Dendritic cell treated with granulocyte-macrophage colony-stimulating factor and Interleukin-4, amounts not matched to agents 40 ng/mL and 50 ng/mL, for 4 days (primary cell): ENCODE results near the gene GCNT4.
"Not testable (repeated sequence)": the region's sequence is repeated elsewhere in the genome, so short reads cannot be mapped to it uniquely, and the experiment has no call there.

Experiments used
- H3K27ac Mint-ChIP-seq: one replicate; pipeline ENCODE4 v1.8.0; 2022; ENCODE audit warnings: mild to moderate bottlenecking, mixed read lengths
- H3K27me3 Mint-ChIP-seq: one replicate; pipeline ENCODE4 v1.8.0; 2022; ENCODE audit warnings: mild to moderate bottlenecking, mixed read lengths
- H3K36me3 Mint-ChIP-seq: one replicate; pipeline ENCODE4 v1.8.0; 2022; ENCODE audit warnings: low read depth, mixed read lengths
- H3K4me1 Mint-ChIP-seq: one replicate; pipeline ENCODE4 v1.8.0; 2022; ENCODE audit warnings: low read depth, mixed read lengths
- H3K4me3 Mint-ChIP-seq: one replicate; pipeline ENCODE4 v1.8.0; 2022; ENCODE audit warnings: mild to moderate bottlenecking, moderate library complexity, mixed read lengths
- H3K9me3 Mint-ChIP-seq: one replicate; pipeline ENCODE4 v1.8.0; 2022; ENCODE audit warnings: mixed read lengths
- intact Hi-C: fragments of 100-400 bp; cut with micrococcal nuclease; formaldehyde crosslinking; loops from one replicate; pipeline ENCODE4 v1.15.0; 2022

The GCNT4 gene, protein sequence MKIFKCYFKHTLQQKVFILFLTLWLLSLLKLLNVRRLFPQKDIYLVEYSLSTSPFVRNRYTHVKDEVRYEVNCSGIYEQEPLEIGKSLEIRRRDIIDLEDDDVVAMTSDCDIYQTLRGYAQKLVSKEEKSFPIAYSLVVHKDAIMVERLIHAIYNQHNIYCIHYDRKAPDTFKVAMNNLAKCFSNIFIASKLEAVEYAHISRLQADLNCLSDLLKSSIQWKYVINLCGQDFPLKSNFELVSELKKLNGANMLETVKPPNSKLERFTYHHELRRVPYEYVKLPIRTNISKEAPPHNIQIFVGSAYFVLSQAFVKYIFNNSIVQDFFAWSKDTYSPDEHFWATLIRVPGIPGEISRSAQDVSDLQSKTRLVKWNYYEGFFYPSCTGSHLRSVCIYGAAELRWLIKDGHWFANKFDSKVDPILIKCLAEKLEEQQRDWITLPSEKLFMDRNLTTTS

GRCh38 chr5:75052192-75053053, at the start of gene GCNT4:
GCNT4 (minus strand) TSS chr5:75052558; CDS start chr5:75030037, 22,521 bp downstream.
- H3K4me1 Mint-ChIP-seq = peaks cover 10% of the 10 kb centered on the region
- H3K9me3 Mint-ChIP-seq = no peaks in the 10 kb centered on the region
- H3K27me3 Mint-ChIP-seq = peaks cover 67% of the 10 kb centered on the region
- H3K36me3 Mint-ChIP-seq = no peaks in the 10 kb centered on the region
- H3K27ac Mint-ChIP-seq = peak within 1 kb of the TSS; percentile 3
- intact Hi-C loops = no loop called here
- peak within 1 kb of the TSS; percentile 85 for H3K4me3 Mint-ChIP-seq

DNA sequence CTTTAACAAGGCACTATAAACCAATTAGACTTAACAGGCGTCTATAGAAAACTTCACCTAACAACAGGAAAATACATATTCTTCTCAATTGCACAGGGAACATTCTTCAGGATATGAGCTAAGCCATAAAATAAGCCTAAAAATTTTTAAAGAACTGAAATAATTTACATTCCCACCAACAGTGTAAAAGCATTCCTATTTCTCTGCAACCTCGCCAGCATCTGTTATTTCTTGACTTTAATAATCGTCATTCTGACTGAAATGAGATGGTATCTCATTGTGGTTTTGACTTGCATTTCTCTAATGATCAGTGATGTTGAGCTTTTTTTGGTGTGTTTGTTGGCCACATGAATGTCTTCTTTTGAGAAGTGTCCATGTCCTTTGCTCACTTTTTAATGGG, 43.6 kb upstream of the GCNT4 start:
- H3K27ac Mint-ChIP-seq, H3K4me3 Mint-ChIP-seq, H3K27me3 Mint-ChIP-seq, intact Hi-C loops, H3K36me3 Mint-ChIP-seq: not testable (repeated sequence)
- peaks cover 12% of the 10 kb centered on the region for H3K9me3 Mint-ChIP-seq
- H3K4me1 Mint-ChIP-seq = peaks cover 18% of the 10 kb centered on the region

DNA sequence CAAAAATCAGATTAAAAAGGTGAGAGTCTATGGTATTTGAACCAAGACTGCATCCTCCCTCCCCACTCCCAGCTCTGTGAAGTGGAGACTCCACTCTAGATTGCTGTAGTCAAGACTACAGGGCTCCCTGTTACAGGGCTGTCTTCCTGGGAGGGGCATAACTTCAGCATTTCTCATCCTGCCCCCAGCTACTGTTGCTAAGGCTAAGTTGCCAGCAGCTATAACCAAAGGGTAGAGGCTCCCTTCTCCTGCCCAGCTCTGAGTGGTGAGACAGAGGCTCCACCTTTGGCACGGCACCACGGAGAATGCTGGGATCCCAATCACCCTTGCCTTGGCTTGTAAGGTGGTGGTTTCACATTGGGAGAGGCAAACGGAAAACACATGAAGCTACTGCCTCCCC, 39.2 kb upstream of the GCNT4 start:
- intact Hi-C loops = no loop called here
- H3K4me1 Mint-ChIP-seq = peaks cover 18% of the 10 kb centered on the region
- no peaks in the 10 kb centered on the region for H3K9me3 Mint-ChIP-seq
- no peaks in the 10 kb centered on the region for H3K36me3 Mint-ChIP-seq
- H3K27me3 Mint-ChIP-seq = no peaks in the 10 kb centered on the region
- no peak overlapping the region for H3K4me3 Mint-ChIP-seq
- H3K27ac Mint-ChIP-seq = no peak overlapping the region

- no peak overlapping the region for H3K27ac Mint-ChIP-seq
- H3K9me3 Mint-ChIP-seq = no peaks in the 10 kb centered on the region
- H3K4me1 Mint-ChIP-seq = peaks cover 5% of the 10 kb centered on the region
- no peak overlapping the region for H3K4me3 Mint-ChIP-seq
- H3K36me3 Mint-ChIP-seq = no peaks in the 10 kb centered on the region
- no peaks in the 10 kb centered on the region for H3K27me3 Mint-ChIP-seq
- intact Hi-C loops = no loop called here
Measured at GRCh38 chr5:75089662-75090061, 37.3 kb upstream of the GCNT4 start.

GRCh38 chr5:75089137-75089536, 36.8 kb upstream of the GCNT4 start:
- no peak overlapping the region for H3K4me3 Mint-ChIP-seq
- H3K27ac Mint-ChIP-seq = no peak overlapping the region
- no peaks in the 10 kb centered on the region for H3K9me3 Mint-ChIP-seq
- H3K36me3 Mint-ChIP-seq = no peaks in the 10 kb centered on the region
- intact Hi-C loops = no loop called here
- H3K27me3 Mint-ChIP-seq = no peaks in the 10 kb centered on the region
- no peaks in the 10 kb centered on the region for H3K4me1 Mint-ChIP-seq

DNA sequence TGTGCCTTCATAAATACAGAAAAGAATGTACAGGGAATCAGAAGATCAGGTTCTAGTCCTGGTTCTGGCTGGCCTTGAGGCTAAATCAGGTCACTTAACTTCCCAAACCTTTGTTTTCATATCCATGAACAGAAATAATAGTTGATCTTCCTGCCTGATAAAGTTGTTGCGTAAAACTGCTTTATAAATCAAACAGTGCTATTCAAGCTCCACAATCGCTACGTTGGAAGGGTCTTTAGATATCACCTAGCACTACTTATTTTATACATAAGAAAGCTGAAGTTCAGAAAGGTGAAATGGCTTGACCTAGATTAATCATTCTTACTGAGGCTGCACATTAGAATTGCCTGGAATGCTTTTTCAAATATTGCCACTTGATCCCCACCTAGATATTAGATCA, 36.3 kb upstream of the GCNT4 start:
- no peaks in the 10 kb centered on the region for H3K4me1 Mint-ChIP-seq
- no peaks in the 10 kb centered on the region for H3K27me3 Mint-ChIP-seq
- H3K36me3 Mint-ChIP-seq = no peaks in the 10 kb centered on the region
- H3K9me3 Mint-ChIP-seq = no peaks in the 10 kb centered on the region
- no peak overlapping the region for H3K27ac Mint-ChIP-seq
- no peak overlapping the region for H3K4me3 Mint-ChIP-seq
- intact Hi-C loops = no loop called here

DNA sequence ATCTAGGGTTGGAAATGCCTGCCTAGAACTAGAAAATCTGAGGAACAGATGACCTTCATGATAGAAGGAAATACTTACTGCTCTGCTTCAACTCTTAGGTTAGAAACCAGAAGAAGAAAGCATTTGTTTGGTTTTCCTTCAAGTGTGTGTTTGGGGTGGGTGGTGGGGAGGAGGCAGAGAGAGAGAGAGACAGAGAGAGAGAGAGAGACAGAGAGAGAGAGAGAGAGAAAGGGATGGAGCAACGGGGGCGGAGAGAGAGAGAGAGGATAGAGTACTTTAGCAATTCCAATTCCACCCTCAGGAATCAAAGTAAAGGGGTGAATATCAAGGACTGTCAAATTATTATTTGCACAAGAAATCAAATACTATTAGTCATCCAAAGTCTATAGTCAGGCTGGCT, 29.2 kb upstream of the GCNT4 start:
- Mint-ChIP-seq H3K27ac (no peak overlapping the region), H3K4me1 (no peaks in the 10 kb centered on the region), H3K36me3 (no peaks in the 10 kb centered on the region), H3K9me3 (no peaks in the 10 kb centered on the region), H3K4me3 (no peak overlapping the region), H3K27me3 (no peaks in the 10 kb centered on the region)
- intact Hi-C loops = no loop called here

GRCh38 chr5:75079346-75079745, 27.0 kb upstream of the GCNT4 start:
- H3K4me1 Mint-ChIP-seq, H3K36me3 Mint-ChIP-seq, intact Hi-C loops, H3K4me3 Mint-ChIP-seq, H3K9me3 Mint-ChIP-seq, H3K27me3 Mint-ChIP-seq, H3K27ac Mint-ChIP-seq: not testable (repeated sequence)

- intact Hi-C loops = no loop called here
- no peaks in the 10 kb centered on the region for H3K9me3 Mint-ChIP-seq
Measured at GRCh38 chr5:75078027-75078426, 25.7 kb upstream of the GCNT4 start.

DNA sequence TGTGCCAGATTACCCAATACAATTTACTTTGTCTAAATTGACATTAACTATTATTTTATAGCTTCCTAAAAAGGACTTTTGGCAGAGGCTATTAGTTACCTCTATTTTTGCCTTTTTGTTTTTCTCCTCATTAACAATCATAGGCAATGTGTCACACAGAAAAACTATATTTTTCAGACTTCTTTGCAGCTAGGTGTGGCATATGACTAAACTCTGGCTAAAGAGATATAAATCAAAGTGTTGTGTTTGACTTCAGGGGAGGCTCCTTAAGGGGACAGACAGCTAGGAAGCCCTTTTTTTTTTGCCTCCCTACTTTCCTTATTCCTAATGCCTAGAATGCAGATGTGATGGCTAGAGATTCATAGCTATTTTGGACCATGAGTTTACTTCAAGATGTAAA, 19.7 kb upstream of the GCNT4 start:
- Mint-ChIP-seq H3K9me3 (no peaks in the 10 kb centered on the region), H3K27me3 (no peaks in the 10 kb centered on the region), H3K4me1 (no peaks in the 10 kb centered on the region), H3K36me3 (no peaks in the 10 kb centered on the region), H3K4me3 (no peak overlapping the region), H3K27ac (no peak overlapping the region)
- intact Hi-C loops = no loop called here

More at GRCh38 chr5:75078027-75078426, 25.7 kb upstream of the GCNT4 start:
- no peaks in the 10 kb centered on the region for H3K36me3 Mint-ChIP-seq
- H3K27me3 Mint-ChIP-seq = no peaks in the 10 kb centered on the region
- no peak overlapping the region for H3K27ac Mint-ChIP-seq
- H3K4me3 Mint-ChIP-seq = no peak overlapping the region
- H3K4me1 Mint-ChIP-seq = no peaks in the 10 kb centered on the region

DNA sequence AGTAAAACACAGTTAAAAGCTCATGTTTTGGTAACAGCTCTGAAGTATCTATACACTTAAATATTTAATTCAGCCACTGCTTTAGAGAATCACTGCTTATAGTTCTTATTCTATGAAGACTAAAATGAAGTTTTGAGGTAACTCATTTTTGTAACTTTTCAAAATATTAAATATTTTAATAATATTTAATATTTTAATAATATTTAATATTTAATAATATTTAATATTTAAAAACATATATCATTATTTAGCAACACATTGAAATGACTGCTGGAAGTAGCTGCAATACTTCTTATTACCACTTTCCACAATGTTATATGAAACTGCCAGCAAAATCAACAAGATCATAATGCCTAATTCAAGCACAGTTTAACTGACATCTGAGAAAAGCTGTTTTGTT, 18.7 kb upstream of the GCNT4 start:
- H3K9me3 Mint-ChIP-seq = no peaks in the 10 kb centered on the region
- H3K4me3 Mint-ChIP-seq = no peak overlapping the region
- H3K36me3 Mint-ChIP-seq = no peaks in the 10 kb centered on the region
- no peaks in the 10 kb centered on the region for H3K27me3 Mint-ChIP-seq
- intact Hi-C loops = no loop called here
- no peaks in the 10 kb centered on the region for H3K4me1 Mint-ChIP-seq
- no peak overlapping the region for H3K27ac Mint-ChIP-seq

DNA sequence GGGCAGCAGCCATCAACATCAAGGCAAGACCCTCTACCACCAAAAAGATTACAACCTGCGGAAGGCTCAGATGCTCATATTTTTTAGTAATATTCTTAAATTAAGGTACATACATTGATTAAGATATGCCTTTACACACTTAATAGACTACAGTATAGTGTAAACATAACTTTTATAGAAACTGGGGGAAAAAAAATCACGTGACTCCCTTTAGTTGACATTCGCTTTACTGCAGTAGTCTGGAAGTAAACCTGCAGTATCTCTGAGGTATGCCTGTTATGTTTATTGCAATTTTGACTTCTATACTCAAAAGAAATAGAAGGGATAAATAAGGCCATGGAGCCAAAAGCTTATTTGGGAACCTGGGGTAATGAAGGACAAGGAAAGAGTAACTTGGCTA, 15.1 kb upstream of the GCNT4 start:
- no peaks in the 10 kb centered on the region for H3K36me3 Mint-ChIP-seq
- no peaks in the 10 kb centered on the region for H3K9me3 Mint-ChIP-seq
- no peaks in the 10 kb centered on the region for H3K27me3 Mint-ChIP-seq
- intact Hi-C loops = no loop called here
- no peak overlapping the region for H3K4me3 Mint-ChIP-seq
- H3K4me1 Mint-ChIP-seq = no peaks in the 10 kb centered on the region
- no peak overlapping the region for H3K27ac Mint-ChIP-seq

GRCh38 chr5:75062925-75063531, 10.7 kb upstream of the GCNT4 start:
- Mint-ChIP-seq H3K4me1 (peaks cover 14% of the 10 kb centered on the region), H3K27ac (no peak overlapping the region), H3K36me3 (no peaks in the 10 kb centered on the region), H3K27me3 (peaks cover 15% of the 10 kb centered on the region), H3K4me3 (no peak overlapping the region), H3K9me3 (no peaks in the 10 kb centered on the region)
- intact Hi-C loops = no loop called here

DNA sequence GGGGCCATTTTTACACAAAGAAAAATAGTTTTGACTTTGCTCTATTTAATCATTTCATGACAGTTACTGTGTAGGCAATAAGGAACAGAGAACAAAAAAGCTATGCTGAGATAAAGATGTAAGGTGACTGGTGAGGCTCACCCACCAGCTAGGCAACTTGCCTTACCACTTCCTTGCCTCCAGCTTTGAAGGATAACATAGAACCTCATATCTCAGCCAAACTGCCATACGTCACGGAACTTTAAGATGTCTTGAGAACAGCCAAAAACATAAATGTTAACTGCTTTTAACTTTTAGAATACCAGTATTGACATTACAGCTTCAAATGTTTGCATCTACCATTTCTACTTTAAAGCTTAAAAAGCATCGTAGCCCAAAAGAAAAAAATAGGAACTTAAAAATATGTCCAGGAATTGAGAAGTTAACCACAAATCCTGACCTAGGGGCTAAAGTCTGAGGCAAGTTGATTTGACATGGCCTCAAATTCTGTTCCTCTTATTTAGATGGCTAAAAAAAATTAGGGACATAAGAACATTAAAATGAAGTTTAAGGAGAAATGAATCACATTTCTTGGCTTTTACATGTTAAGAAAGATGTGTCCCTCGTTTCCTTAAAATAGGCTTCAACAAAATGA, 7.7 kb upstream of the GCNT4 start:
- Mint-ChIP-seq H3K4me1 (peaks cover 14% of the 10 kb centered on the region), H3K27me3 (peaks cover 41% of the 10 kb centered on the region), H3K9me3 (no peaks in the 10 kb centered on the region), H3K36me3 (no peaks in the 10 kb centered on the region), H3K27ac (no peak overlapping the region), H3K4me3 (no peak overlapping the region)
- intact Hi-C loops = no loop called here
